GM13976 (cell line): ENCODE data around the gene STARD10.

ENCODE experiments used
- DNase-seq: peaks from one replicate; pipeline ENCODE4 v3.0.0; 2012; ENCODE audit warnings: low spot score
- in situ Hi-C: fragments of 300-500 bp; cut with MboI; formaldehyde crosslinking; loops from one replicate; pipeline ENCODE4 v1.12.0; 2022; ENCODE audit warnings: low sequenced_read_pairs, mixed read lengths, inconsistent platforms; ENCODE audit not compliant: unreplicated experiment
- TF ChIP-seq, protein P1 (sequence below): IDR thresholded peaks from 2 replicates; pipeline ENCODE4 v1.5.1; 2012; ENCODE audit warnings: borderline replicate concordance, mild to moderate bottlenecking; ENCODE audit not compliant: insufficient read depth; ENCODE audit errors: extremely low read depth, missing control alignments, control extremely low read depth

Gene STARD10

DNA sequence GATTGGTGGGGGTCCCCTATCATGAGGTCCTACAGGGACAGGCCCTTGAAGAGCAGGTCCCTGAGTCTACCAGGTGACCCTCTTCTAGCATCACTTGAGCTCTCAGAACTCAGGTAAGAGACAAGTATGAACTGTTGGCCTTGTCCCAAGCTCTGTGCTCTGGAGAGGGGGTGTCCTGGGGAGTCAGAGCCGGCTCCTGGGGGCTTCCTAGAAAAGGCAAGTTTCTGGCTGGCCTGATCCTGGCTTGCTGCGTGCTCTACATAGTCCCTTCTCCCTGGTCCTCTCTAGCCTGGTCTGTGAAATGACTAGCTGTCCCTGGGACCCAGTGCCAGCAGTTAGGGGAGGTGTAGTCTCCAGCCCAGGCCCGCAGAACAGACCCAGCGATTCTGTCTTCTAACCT, 31.8 kb upstream of the STARD10 start:
- in situ Hi-C loops, result no loop called here
- no peak for DNase-seq
- TF ChIP-seq, protein P1, sequence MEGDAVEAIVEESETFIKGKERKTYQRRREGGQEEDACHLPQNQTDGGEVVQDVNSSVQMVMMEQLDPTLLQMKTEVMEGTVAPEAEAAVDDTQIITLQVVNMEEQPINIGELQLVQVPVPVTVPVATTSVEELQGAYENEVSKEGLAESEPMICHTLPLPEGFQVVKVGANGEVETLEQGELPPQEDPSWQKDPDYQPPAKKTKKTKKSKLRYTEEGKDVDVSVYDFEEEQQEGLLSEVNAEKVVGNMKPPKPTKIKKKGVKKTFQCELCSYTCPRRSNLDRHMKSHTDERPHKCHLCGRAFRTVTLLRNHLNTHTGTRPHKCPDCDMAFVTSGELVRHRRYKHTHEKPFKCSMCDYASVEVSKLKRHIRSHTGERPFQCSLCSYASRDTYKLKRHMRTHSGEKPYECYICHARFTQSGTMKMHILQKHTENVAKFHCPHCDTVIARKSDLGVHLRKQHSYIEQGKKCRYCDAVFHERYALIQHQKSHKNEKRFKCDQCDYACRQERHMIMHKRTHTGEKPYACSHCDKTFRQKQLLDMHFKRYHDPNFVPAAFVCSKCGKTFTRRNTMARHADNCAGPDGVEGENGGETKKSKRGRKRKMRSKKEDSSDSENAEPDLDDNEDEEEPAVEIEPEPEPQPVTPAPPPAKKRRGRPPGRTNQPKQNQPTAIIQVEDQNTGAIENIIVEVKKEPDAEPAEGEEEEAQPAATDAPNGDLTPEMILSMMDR, result no peak

- TF ChIP-seq, protein P1, result no peak
- in situ Hi-C loops, result no loop called here
- no peak for DNase-seq
These were observed 31.1 kb upstream of the STARD10 start for GRCh38 chr11:72824811-72825505.

GRCh38 chr11:72824020-72824419, 30.2 kb upstream of the STARD10 start:
- in situ Hi-C loops, result no loop called here
- no peak for DNase-seq
- TF ChIP-seq, protein P1, result no peak

DNA sequence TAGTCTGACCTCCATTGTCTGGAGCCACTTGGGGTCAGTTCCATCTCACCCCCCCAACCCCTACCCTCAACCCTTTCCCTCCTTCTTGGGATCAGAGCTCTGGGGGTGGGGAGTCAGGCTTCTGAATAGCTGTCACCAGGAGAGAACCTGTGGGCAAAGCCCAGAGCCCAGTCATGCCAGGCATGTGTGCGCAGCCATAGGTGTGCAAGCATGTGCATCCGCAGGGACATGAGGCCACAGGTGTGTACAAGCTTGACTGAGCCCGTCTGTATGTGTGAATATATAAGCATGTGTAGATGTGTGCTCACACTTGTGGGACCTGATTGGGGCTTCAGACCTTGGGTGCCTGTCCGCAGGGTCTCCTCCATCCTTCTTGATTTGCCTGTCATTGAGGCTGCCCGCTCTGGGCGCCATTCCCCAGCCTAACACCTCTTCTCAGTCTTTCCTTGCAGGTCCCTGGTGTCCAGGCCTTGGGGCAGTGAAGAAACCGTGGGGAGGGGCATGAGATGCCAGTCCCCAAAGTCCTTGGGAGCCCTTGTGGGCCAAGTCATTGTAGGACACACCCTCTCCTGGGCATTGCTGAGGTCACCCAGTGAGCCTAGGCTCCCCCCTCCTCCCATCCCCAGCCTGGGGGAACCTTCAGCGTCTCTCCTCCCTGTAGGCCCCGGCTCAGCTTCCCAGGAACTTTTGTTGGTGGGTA, 29.4 kb upstream of the STARD10 start:
- TF ChIP-seq, protein P1, result no peak
- in situ Hi-C loops, result no loop called here
- DNase-seq, result no peak

GRCh38 chr11:72821920-72822799, 28.3 kb upstream of the STARD10 start:
- TF ChIP-seq, protein P1, result no peak
- in situ Hi-C loops, result no loop called here
- peak; percentile 94 for DNase-seq

- no peak for DNase-seq
- in situ Hi-C loops, result no loop called here
- TF ChIP-seq, protein P1, result no peak
These were observed 27.5 kb upstream of the STARD10 start for GRCh38 chr11:72821221-72821919.
